HK-2 (cell line): ENCODE measurements around the gene GLRA1.

Source experiments
- DNase-seq: peaks from one replicate; pipeline ENCODE4 v3.0.0-alpha.2; 2018; ENCODE audit not compliant: unreplicated experiment

GLRA1 gene

GRCh38 chr5:151924564-151925301, at the start of gene GLRA1:
Gene GLRA1, minus strand, starts transcription at chr5:151924851. Its CDS starts 302 bp downstream, at chr5:151924549.
- peak; percentile 23 for DNase-seq

GRCh38 chr5:151970885-151971284, 46.2 kb upstream of the GLRA1 start:
- DNase-seq = no peak

GRCh38 chr5:151967865-151968264, 43.2 kb upstream of the GLRA1 start:
- DNase-seq = no peak

- DNase-seq = no peak
Measured at GRCh38 chr5:151966046-151966445, 41.4 kb upstream of the GLRA1 start.

- no peak for DNase-seq
Measured at GRCh38 chr5:151964471-151964870, 39.8 kb upstream of the GLRA1 start.

- no peak for DNase-seq
Measured at GRCh38 chr5:151961557-151961956, 36.9 kb upstream of the GLRA1 start.

GRCh38 chr5:151958111-151958510, 33.5 kb upstream of the GLRA1 start:
- DNase-seq = no peak

- DNase-seq = no peak
Measured at GRCh38 chr5:151956725-151957124, 32.1 kb upstream of the GLRA1 start.

- no peak for DNase-seq
Measured at GRCh38 chr5:151954255-151954654, 29.6 kb upstream of the GLRA1 start.

- DNase-seq = no peak
Measured at GRCh38 chr5:151953833-151954232, 29.2 kb upstream of the GLRA1 start.

- no peak for DNase-seq
Measured at GRCh38 chr5:151952238-151952637, 27.6 kb upstream of the GLRA1 start.

- DNase-seq = no peak
Measured at GRCh38 chr5:151950706-151951105, 26.1 kb upstream of the GLRA1 start.

GRCh38 chr5:151949701-151950308, 25.2 kb upstream of the GLRA1 start:
- DNase-seq = no peak

- no peak for DNase-seq
Measured at GRCh38 chr5:151949113-151949512, 24.5 kb upstream of the GLRA1 start.

- DNase-seq = no peak
Measured at GRCh38 chr5:151947931-151948608, 23.4 kb upstream of the GLRA1 start.

GRCh38 chr5:151937851-151938250, 13.2 kb upstream of the GLRA1 start:
- no peak for DNase-seq

- DNase-seq = no peak
Measured at GRCh38 chr5:151935135-151935695, 10.6 kb upstream of the GLRA1 start.

- DNase-seq = no peak
Measured at GRCh38 chr5:151931260-151931659, 6.6 kb upstream of the GLRA1 start.

GRCh38 chr5:151926188-151926587, 1.5 kb upstream of the GLRA1 start:
- DNase-seq = no peak

GRCh38 chr5:151925340-151925739, 689 bp upstream of the GLRA1 start:
- DNase-seq = no peak

- DNase-seq = no peak
Measured at GRCh38 chr5:151923866-151924476, 680 bp downstream of the GLRA1 start.

- DNase-seq = no peak
Measured at GRCh38 chr5:151921916-151922315, 2.7 kb downstream of the GLRA1 start.
